GM12878 (cell line): ENCODE measurements around the gene ARL6. TPM values are rescaled to one million over a fixed set of nuclear protein-coding genes. Genes with fewer than 3 reads are reported as not detected.

Experiments
- ATAC-seq: fragments of 200-7000 bp; cut with Tn5 transposase; 3 replicates; pipeline ENCODE4 v1.9.1; 2020; ENCODE audit warnings: mild to moderate bottlenecking, moderate library complexity
- BruUV-seq: library from RNA; stranded (reverse); fragments of 400-500 nt; replicated peaks from 2 replicates; lab custom pipeline; 2021; lab: Mats Ljungman, UMichigan
- CTCF ChIA-PET: fragments of 300-600 bp; sonication (Branson Sonifier 250); formaldehyde crosslinking; extraction: SDS; loops from one replicate; lab custom pipeline; 2021; ENCODE audit warnings: inconsistent platforms; lab: Yijun Ruan, JAX
- POLR2A ChIA-PET: fragments of 350-600 bp; formaldehyde crosslinking; extraction: SDS; loops from one replicate; lab custom pipeline; 2021; ENCODE audit warnings: inconsistent platforms; lab: Charles Lee
- RAD21 ChIA-PET: fragments of 300-600 bp; sonication (Branson Sonifier 250); formaldehyde crosslinking; loops from one replicate; lab custom pipeline; 2023; ENCODE audit warnings: antibody characterized with exemption; ENCODE audit not compliant: unreplicated experiment; lab: Charles Lee
- SMC1A ChIA-PET: fragments of 300-600 bp; sonication (Branson Sonifier 250); formaldehyde crosslinking; loops from one replicate; lab custom pipeline; 2023; ENCODE audit not compliant: unreplicated experiment, uncharacterized antibody; lab: Charles Lee
- DNase-seq: peaks from one replicate; pipeline ENCODE4 v3.0.0-alpha.2; 2011; ENCODE audit warnings: low read depth, low spot score
- FAIRE-seq: peaks from 3 replicates; lab custom pipeline; 2011; peaks lifted over from hg19 to GRCh38; lab: Jason Lieb, UNC
- H2AFZ ChIP-seq: 2 replicates; pipeline ENCODE4 v1.6.0; 2011; ENCODE audit warnings: low read depth, low read length, control low read depth; ENCODE audit not compliant: control insufficient read depth
- H3K27ac ChIP-seq: 2 replicates; pipeline ENCODE4 v1.5.1; 2011; ENCODE audit warnings: control low read depth; ENCODE audit not compliant: control insufficient read depth, insufficient read depth
- H3K27me3 ChIP-seq, 2 experiments: replicated peaks in 1 of 2; 2 replicates each; pipeline versions ENCODE4 v1.6.0 to v1.6.1; 2011; ENCODE audit warnings: low read length in 1 of 2; ENCODE audit not compliant: control insufficient read depth in 2 of 2, insufficient read depth in 2 of 2
- H3K36me3 ChIP-seq, 2 experiments: 2 replicates each; pipeline ENCODE4 v1.5.1; 2011; ENCODE audit warnings: low read length in 1 of 2; ENCODE audit not compliant: control insufficient read depth in 2 of 2, insufficient read depth in 2 of 2
- H3K4me1 ChIP-seq: 2 replicates; pipeline ENCODE4 v1.6.1; 2011; ENCODE audit warnings: mild to moderate bottlenecking, low read length, moderate library complexity, mixed read lengths; ENCODE audit not compliant: control insufficient read depth, insufficient read depth
- H3K4me2 ChIP-seq: 2 replicates; pipeline ENCODE4 v1.6.0; 2011; ENCODE audit warnings: control low read depth; ENCODE audit not compliant: control insufficient read depth, insufficient read depth
- H3K4me3 ChIP-seq: fragments of 200-600 bp; sonication (generic); 2 replicates; pipeline ENCODE4 v1.5.1; 2016
- H3K79me2 ChIP-seq: 2 replicates; pipeline ENCODE4 v1.6.0; 2011; ENCODE audit warnings: low read length; ENCODE audit not compliant: control insufficient read depth, insufficient read depth
- H3K9ac ChIP-seq: 2 replicates; pipeline ENCODE4 v1.8.0; 2011; ENCODE audit warnings: low read length, control low read depth, mixed read lengths; ENCODE audit not compliant: control insufficient read depth, insufficient read depth
- H3K9me3 ChIP-seq: replicated peaks from 3 replicates; pipeline ENCODE4 v1.5.1; 2011; ENCODE audit warnings: mild to moderate bottlenecking, low read length; ENCODE audit not compliant: control insufficient read depth, insufficient read depth
- H4K20me1 ChIP-seq: 2 replicates; pipeline ENCODE4 v1.6.0; 2011; ENCODE audit not compliant: control insufficient read depth, insufficient read depth
- CBFB ChIP-seq: IDR thresholded peaks from 2 replicates; pipeline ENCODE4 v1.6.1; 2016; ENCODE audit warnings: antibody characterized with exemption, low read depth
- CBX5 ChIP-seq: sonication (generic); IDR thresholded peaks from 2 replicates; pipeline ENCODE4 v1.6.1; 2016; ENCODE audit warnings: low read depth, moderate library complexity, mild to moderate bottlenecking, inconsistent platforms
- CHD4 ChIP-seq: fragments of 200-600 bp; sonication (generic); IDR thresholded peaks from 2 replicates; pipeline ENCODE4 v1.6.1; 2016; ENCODE audit warnings: mild to moderate bottlenecking
- HCFC1 ChIP-seq: fragments of 150-350 bp; IDR thresholded peaks from 2 replicates; pipeline ENCODE4 v1.6.1; 2014; ENCODE audit warnings: low read length
- NRF1 ChIP-seq: conservative IDR thresholded peaks from 2 replicates; pipeline ENCODE4 v1.6.1; 2011; ENCODE audit warnings: mild to moderate bottlenecking, low read depth, low read length, improper control_type of control experiment
- POLR2AphosphoS2 ChIP-seq: IDR thresholded peaks from 2 replicates; pipeline ENCODE4 v1.6.1; 2011; ENCODE audit warnings: low read depth, mild to moderate bottlenecking, low read length, improper control_type of control experiment, moderate library complexity
- RBBP5 ChIP-seq: fragments of 200-600 bp; sonication (generic); conservative IDR thresholded peaks from 2 replicates; pipeline ENCODE4 v1.6.1; 2016
- WRNIP1 ChIP-seq: IDR thresholded peaks from 2 replicates; pipeline ENCODE4 v1.6.1; 2011; ENCODE audit warnings: low read depth, low read length, improper control_type of control experiment, borderline replicate concordance
- ZNF274 ChIP-seq: IDR thresholded peaks from one replicate; pipeline ENCODE4 v1.8.0; 2011; ENCODE audit not compliant: insufficient read length, insufficient read depth
- WGBS: methylation state at CpG from one replicate; pipeline ENCODE4 v1.1.6; 2016; ENCODE audit warnings: low lambda C conversion rate; ENCODE audit not compliant: insufficient replicate concordance, insufficient coverage; ENCODE audit errors: missing lambda C conversion rate; 5-methylcytosine and 5-hydroxymethylcytosine counted together
- in situ Hi-C: fragments of 300-500 bp; cut with MboI; formaldehyde crosslinking; loops from 9 replicates; pipeline ENCODE4 v1.14.3; 2018; ENCODE audit warnings: mixed read lengths
- intact Hi-C: fragments of 100-400 bp; cut with micrococcal nuclease; formaldehyde crosslinking; loops from one replicate; pipeline ENCODE4 v1.14.2; 2022; ENCODE audit not compliant: unreplicated experiment
- polyA plus RNA-seq, 11 experiments: library from polyadenylated mRNA; depleted of rRNA in 4 of 11; unstranded in 6 of 11; stranded (reverse) in 5 of 11; fragments of >200 nt; fragmentation: Nextera tagmentation in 4 of 11; fragmentation: Illumina TruSeq in 1 of 11; extraction: Ambion mirVana in 4 of 11; extraction: Trizol in 1 of 11; gene quantifications; 1 replicate in 1 of 11; 2 replicates in 10 of 11; pipeline versions ENCODE4 v1.2.1 to v1.2.3, GENCODE V29; 2011 to 2016; ENCODE audit warnings: inconsistent platforms in 2 of 11, missing spikeins in 2 of 11, low read depth in 1 of 11
- total RNA-seq, 4 experiments: library from RNA; depleted of rRNA in 3 of 4; stranded (reverse); fragments of >200 nt in 3 of 4; fragmentation: Illumina TruSeq in 1 of 4; extraction: Trizol in 1 of 4; gene quantifications; 2 replicates each; pipeline versions ENCODE4 v1.2.1 to v1.2.3, GENCODE V29; 2013 to 2021
- TF ChIP-seq, protein P1 (sequence below): IDR thresholded peaks from 2 replicates; pipeline ENCODE4 v1.6.1; 2012; ENCODE audit warnings: low read depth, low read length, improper control_type of control experiment
- TF ChIP-seq, protein P2 (sequence below): fragments of 450-650 bp; IDR thresholded peaks from 2 replicates; pipeline ENCODE4 v1.6.1; 2017; ENCODE audit warnings: mild to moderate bottlenecking, moderate library complexity
- TF ChIP-seq, protein P3 (sequence below): fragments of 450-650 bp; IDR thresholded peaks from 2 replicates; pipeline ENCODE4 v1.6.1; 2014; ENCODE audit warnings: mild to moderate bottlenecking
- TF ChIP-seq, protein P4 (sequence below): fragments of 450-650 bp; IDR thresholded peaks from 2 replicates; pipeline ENCODE4 v1.6.1; 2018; ENCODE audit warnings: mild to moderate bottlenecking, low read depth, moderate library complexity; ENCODE audit not compliant: partially characterized antibody

Gene ARL6
- total and polyA plus RNA-seq, 10 of the 15 experiments (the other 5 are each of a cell fraction or from before 2014, with no cell fraction given), result 2.0 to 7.3 (median 4.3) TPM

DNA sequence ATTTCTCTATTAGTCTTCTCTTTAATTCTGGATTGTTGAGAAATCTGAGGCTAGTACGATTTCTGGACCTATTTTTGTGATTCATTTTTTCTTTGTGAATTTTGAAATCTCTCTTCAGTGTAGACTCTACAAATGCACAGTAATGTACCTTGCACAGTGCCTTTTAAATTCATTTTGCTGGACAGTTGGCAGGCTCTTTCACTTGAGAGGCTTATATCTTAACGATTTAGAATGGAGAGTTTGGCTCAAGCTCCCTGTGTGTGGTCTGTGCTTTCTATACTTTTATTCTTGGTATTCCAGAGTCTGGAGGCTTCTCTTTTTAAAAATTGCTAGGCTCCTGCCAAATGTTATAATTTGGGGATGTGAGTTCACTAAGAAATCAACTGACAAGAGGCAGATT is 66.1 kb downstream of the ARL6 start (continued):
- TF ChIP-seq, protein P1, sequence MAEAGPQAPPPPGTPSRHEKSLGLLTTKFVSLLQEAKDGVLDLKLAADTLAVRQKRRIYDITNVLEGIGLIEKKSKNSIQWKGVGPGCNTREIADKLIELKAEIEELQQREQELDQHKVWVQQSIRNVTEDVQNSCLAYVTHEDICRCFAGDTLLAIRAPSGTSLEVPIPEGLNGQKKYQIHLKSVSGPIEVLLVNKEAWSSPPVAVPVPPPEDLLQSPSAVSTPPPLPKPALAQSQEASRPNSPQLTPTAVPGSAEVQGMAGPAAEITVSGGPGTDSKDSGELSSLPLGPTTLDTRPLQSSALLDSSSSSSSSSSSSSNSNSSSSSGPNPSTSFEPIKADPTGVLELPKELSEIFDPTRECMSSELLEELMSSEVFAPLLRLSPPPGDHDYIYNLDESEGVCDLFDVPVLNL, result no peak

DNA sequence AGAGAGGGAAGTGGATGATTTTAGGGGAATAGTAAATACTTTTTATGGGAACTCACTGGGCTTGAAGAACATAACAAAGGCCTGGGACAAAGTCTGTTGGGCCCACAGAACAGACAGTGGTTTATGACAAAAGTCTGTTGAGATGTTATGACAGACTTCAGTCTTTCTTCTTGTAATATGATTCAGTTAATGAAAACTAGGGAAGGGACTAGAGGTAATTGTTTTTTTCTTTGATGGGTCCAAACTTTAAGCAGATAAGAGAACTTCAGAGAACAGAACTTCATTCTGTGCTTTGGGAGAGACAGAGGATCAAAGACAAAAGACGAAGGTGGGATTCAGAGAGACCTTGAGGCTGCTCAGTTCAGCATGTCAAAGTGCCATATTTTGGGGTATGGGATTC is 66.6 kb downstream of the ARL6 start:
- DNase-seq (no peak), ATAC-seq (no peak), FAIRE-seq (no peak)
- Histone ChIP-seq H3K4me1 (no peaks in the 10 kb centered on the region), H3K36me3 (no peaks in the 10 kb centered on the region), H2AFZ (no peak overlapping the region), H3K4me3 (no peak overlapping the region), H3K9me3 (no peaks in the 10 kb centered on the region), H3K27ac (no peak overlapping the region), H3K27me3 (no peaks in the 10 kb centered on the region), H3K79me2 (no peaks in the 10 kb centered on the region), H3K9ac (no peak overlapping the region), H3K4me2 (no peak overlapping the region), H4K20me1 (no peaks in the 10 kb centered on the region)
- CTCF ChIA-PET, result no interaction called here
- SMC1A ChIA-PET, result no interaction called here
- no TSS peak for BruUV-seq
- in situ Hi-C loops (no loop called here), intact Hi-C loops (no loop called here)
- POLR2A ChIA-PET, result no interaction called here
- WGBS, result 100% methylated on average over 1 of the region's 1 CpG
- RAD21 ChIA-PET, result no interaction called here
- no peak for TF ChIP-seq WRNIP1
- no peak for TF ChIP-seq RBBP5
- no peak for TF ChIP-seq CBFB
- no peak for TF ChIP-seq CBX5
- TF ChIP-seq HCFC1, result no peak
- no peak for TF ChIP-seq ZNF274
- TF ChIP-seq CHD4, result no peak
- TF ChIP-seq NRF1, result no peak
- TF ChIP-seq, protein P2, sequence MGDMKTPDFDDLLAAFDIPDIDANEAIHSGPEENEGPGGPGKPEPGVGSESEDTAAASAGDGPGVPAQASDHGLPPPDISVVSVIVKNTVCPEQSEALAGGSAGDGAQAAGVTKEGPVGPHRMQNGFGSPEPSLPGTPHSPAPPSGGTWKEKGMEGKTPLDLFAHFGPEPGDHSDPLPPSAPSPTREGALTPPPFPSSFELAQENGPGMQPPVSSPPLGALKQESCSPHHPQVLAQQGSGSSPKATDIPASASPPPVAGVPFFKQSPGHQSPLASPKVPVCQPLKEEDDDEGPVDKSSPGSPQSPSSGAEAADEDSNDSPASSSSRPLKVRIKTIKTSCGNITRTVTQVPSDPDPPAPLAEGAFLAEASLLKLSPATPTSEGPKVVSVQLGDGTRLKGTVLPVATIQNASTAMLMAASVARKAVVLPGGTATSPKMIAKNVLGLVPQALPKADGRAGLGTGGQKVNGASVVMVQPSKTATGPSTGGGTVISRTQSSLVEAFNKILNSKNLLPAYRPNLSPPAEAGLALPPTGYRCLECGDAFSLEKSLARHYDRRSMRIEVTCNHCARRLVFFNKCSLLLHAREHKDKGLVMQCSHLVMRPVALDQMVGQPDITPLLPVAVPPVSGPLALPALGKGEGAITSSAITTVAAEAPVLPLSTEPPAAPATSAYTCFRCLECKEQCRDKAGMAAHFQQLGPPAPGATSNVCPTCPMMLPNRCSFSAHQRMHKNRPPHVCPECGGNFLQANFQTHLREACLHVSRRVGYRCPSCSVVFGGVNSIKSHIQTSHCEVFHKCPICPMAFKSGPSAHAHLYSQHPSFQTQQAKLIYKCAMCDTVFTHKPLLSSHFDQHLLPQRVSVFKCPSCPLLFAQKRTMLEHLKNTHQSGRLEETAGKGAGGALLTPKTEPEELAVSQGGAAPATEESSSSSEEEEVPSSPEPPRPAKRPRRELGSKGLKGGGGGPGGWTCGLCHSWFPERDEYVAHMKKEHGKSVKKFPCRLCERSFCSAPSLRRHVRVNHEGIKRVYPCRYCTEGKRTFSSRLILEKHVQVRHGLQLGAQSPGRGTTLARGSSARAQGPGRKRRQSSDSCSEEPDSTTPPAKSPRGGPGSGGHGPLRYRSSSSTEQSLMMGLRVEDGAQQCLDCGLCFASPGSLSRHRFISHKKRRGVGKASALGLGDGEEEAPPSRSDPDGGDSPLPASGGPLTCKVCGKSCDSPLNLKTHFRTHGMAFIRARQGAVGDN, result no peak
- TF ChIP-seq, protein P3, sequence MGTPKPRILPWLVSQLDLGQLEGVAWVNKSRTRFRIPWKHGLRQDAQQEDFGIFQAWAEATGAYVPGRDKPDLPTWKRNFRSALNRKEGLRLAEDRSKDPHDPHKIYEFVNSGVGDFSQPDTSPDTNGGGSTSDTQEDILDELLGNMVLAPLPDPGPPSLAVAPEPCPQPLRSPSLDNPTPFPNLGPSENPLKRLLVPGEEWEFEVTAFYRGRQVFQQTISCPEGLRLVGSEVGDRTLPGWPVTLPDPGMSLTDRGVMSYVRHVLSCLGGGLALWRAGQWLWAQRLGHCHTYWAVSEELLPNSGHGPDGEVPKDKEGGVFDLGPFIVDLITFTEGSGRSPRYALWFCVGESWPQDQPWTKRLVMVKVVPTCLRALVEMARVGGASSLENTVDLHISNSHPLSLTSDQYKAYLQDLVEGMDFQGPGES, result no peak
- TF ChIP-seq, protein P4, sequence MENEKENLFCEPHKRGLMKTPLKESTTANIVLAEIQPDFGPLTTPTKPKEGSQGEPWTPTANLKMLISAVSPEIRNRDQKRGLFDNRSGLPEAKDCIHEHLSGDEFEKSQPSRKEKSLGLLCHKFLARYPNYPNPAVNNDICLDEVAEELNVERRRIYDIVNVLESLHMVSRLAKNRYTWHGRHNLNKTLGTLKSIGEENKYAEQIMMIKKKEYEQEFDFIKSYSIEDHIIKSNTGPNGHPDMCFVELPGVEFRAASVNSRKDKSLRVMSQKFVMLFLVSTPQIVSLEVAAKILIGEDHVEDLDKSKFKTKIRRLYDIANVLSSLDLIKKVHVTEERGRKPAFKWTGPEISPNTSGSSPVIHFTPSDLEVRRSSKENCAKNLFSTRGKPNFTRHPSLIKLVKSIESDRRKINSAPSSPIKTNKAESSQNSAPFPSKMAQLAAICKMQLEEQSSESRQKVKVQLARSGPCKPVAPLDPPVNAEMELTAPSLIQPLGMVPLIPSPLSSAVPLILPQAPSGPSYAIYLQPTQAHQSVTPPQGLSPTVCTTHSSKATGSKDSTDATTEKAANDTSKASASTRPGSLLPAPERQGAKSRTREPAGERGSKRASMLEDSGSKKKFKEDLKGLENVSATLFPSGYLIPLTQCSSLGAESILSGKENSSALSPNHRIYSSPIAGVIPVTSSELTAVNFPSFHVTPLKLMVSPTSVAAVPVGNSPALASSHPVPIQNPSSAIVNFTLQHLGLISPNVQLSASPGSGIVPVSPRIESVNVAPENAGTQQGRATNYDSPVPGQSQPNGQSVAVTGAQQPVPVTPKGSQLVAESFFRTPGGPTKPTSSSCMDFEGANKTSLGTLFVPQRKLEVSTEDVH, result no peak
- TF ChIP-seq, protein P1, result no peak
- no peak for TF ChIP-seq POLR2AphosphoS2
